ENCODE results near the gene EML6. TPM values are rescaled to one million over a fixed set of nuclear protein-coding genes. Genes with fewer than 3 reads are reported as not detected.

EML6 gene
- total RNA-seq, 1 experiment from 2014 or later = 5.2 TPM

DNA sequence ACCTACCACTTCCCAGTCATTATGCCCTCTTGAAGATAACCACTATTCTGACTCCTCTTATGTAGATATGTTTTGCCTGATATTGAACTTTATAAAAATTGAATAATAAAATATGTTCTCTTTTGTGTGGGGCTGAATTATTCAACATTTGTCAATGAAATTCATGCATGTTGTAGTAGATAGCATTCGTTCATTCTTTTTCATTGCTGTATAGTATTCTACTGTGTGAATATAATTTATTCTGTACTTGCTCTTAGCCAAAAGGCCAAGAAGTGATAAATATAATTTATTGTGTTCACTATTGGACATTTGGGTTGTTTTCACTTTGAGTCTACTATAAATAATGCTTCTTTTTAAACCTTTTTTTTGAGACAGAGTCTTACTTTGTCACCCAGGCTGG lies 29.0 kb downstream of the EML6 start:
- Histone ChIP-seq H3K9me3 (no peaks in the 10 kb centered on the region), H3K36me3 (ENCODE audit: control insufficient read depth, insufficient read depth, low read length) (no peaks in the 10 kb centered on the region), H3K27me3 (replicated peaks; ENCODE audit: control insufficient read depth, insufficient read depth, low read length) (no peaks in the 10 kb centered on the region), H3K4me1 (no peaks in the 10 kb centered on the region), H3K4me3 (ENCODE audit: low read depth, low read length) (no peak overlapping the region)
- intact Hi-C loops (cut with micrococcal nuclease; ENCODE audit: unreplicated experiment) = no loop called here
- DNase-seq = no peak
- Mint-ChIP-seq H3K4me3 (ENCODE audit: unreplicated experiment) (no peak overlapping the region), H3K9me3 (ENCODE audit: unreplicated experiment) (no peaks in the 10 kb centered on the region), H3K27me3 (ENCODE audit: insufficient read depth, unreplicated experiment) (no peaks in the 10 kb centered on the region), H3K4me1 (ENCODE audit: low read depth, unreplicated experiment) (no peaks in the 10 kb centered on the region), H3K27ac (ENCODE audit: unreplicated experiment) (no peak overlapping the region), H3K36me3 (ENCODE audit: insufficient read depth, unreplicated experiment) (no peaks in the 10 kb centered on the region)
- ChIA-PET POLR2A (no interaction called here), CTCF (no interaction called here)
- TF ChIP-seq, protein P1, sequence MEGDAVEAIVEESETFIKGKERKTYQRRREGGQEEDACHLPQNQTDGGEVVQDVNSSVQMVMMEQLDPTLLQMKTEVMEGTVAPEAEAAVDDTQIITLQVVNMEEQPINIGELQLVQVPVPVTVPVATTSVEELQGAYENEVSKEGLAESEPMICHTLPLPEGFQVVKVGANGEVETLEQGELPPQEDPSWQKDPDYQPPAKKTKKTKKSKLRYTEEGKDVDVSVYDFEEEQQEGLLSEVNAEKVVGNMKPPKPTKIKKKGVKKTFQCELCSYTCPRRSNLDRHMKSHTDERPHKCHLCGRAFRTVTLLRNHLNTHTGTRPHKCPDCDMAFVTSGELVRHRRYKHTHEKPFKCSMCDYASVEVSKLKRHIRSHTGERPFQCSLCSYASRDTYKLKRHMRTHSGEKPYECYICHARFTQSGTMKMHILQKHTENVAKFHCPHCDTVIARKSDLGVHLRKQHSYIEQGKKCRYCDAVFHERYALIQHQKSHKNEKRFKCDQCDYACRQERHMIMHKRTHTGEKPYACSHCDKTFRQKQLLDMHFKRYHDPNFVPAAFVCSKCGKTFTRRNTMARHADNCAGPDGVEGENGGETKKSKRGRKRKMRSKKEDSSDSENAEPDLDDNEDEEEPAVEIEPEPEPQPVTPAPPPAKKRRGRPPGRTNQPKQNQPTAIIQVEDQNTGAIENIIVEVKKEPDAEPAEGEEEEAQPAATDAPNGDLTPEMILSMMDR (IDR thresholded peaks at IDR 0.05; ENCODE audit: insufficient read depth in 1 of 2, low read depth in 1 of 2, low read length in 1 of 2, severe bottlenecking in 1 of 2, unreplicated experiment in 1 of 2) = no peak
- BruUV-seq (replicated peaks) = no TSS peak

- BruUV-seq (replicated peaks) = no TSS peak
- Histone ChIP-seq H3K9me3 (no peaks in the 10 kb centered on the region), H3K27me3 (replicated peaks; ENCODE audit: control insufficient read depth, insufficient read depth, low read length) (no peaks in the 10 kb centered on the region), H3K4me3 (ENCODE audit: low read depth, low read length) (no peak overlapping the region), H3K36me3 (ENCODE audit: control insufficient read depth, insufficient read depth, low read length) (no peaks in the 10 kb centered on the region; the same call in 1 of the 2 replicates), H3K4me1 (0 out of 2 replicates have a peak, but pooled peaks cover 2% of the 10 kb centered on the region)
- Mint-ChIP-seq H3K27me3 (ENCODE audit: insufficient read depth, unreplicated experiment) (no peaks in the 10 kb centered on the region), H3K4me3 (ENCODE audit: unreplicated experiment) (no peak overlapping the region), H3K27ac (ENCODE audit: unreplicated experiment) (no peak overlapping the region), H3K4me1 (ENCODE audit: low read depth, unreplicated experiment) (no peaks in the 10 kb centered on the region), H3K36me3 (ENCODE audit: insufficient read depth, unreplicated experiment) (no peaks in the 10 kb centered on the region), H3K9me3 (ENCODE audit: unreplicated experiment) (no peaks in the 10 kb centered on the region)
- intact Hi-C loops (cut with micrococcal nuclease; ENCODE audit: unreplicated experiment) = no loop called here
- ChIA-PET POLR2A (no interaction called here), CTCF (no interaction called here)
- TF ChIP-seq, protein P1 (IDR thresholded peaks at IDR 0.05; ENCODE audit: insufficient read depth in 1 of 2, low read depth in 1 of 2, low read length in 1 of 2, severe bottlenecking in 1 of 2, unreplicated experiment in 1 of 2) = no peak
- no peak for DNase-seq
Measured at GRCh38 chr2:54755641-54756326, 32.3 kb downstream of the EML6 start.

GRCh38 chr2:54757500-54757899 lies 34.0 kb downstream of the EML6 start:
- CTCF ChIA-PET = no interaction called here
- Mint-ChIP-seq H3K27ac (ENCODE audit: unreplicated experiment) (no peak overlapping the region), H3K4me3 (ENCODE audit: unreplicated experiment) (no peak overlapping the region), H3K36me3 (ENCODE audit: insufficient read depth, unreplicated experiment) (no peaks in the 10 kb centered on the region), H3K27me3 (ENCODE audit: insufficient read depth, unreplicated experiment) (no peaks in the 10 kb centered on the region), H3K4me1 (ENCODE audit: low read depth, unreplicated experiment) (no peaks in the 10 kb centered on the region), H3K9me3 (ENCODE audit: unreplicated experiment) (no peaks in the 10 kb centered on the region)
- POLR2A ChIA-PET = no interaction called here
- H3K4me3 ChIP-seq (ENCODE audit: low read depth, low read length) = no peak overlapping the region
- no TSS peak for BruUV-seq (replicated peaks)
- no peaks in the 10 kb centered on the region for H3K27me3 ChIP-seq (replicated peaks; ENCODE audit: control insufficient read depth, insufficient read depth, low read length)
- H3K4me1 ChIP-seq = 0 out of 2 replicates have a peak, but pooled peaks cover 7% of the 10 kb centered on the region
- DNase-seq = no peak
- no peaks in the 10 kb centered on the region; the same call in 1 of the 2 replicates for H3K36me3 ChIP-seq (ENCODE audit: control insufficient read depth, insufficient read depth, low read length)
- TF ChIP-seq, protein P1 (IDR thresholded peaks at IDR 0.05; ENCODE audit: insufficient read depth in 1 of 2, low read depth in 1 of 2, low read length in 1 of 2, severe bottlenecking in 1 of 2, unreplicated experiment in 1 of 2) = no peak
- no peaks in the 10 kb centered on the region for H3K9me3 ChIP-seq
- intact Hi-C loops (cut with micrococcal nuclease; ENCODE audit: unreplicated experiment) = no loop called here

All from Caco-2 (cell line).